ENCODE measurements around the gene CLDND1. TPM values are rescaled to one million over a fixed set of nuclear protein-coding genes. Genes with fewer than 3 reads are reported as not detected.

The CLDND1 gene
- total RNA-seq, 2 experiments from 2014 or later = 514 to 528 TPM

GRCh38 chr3:98557324-98558010 lies 34.8 kb upstream of the CLDND1 start:
- Mint-ChIP-seq H3K4me3 (peak overlapping the region; percentile 78), H3K4me1 (peaks cover 82% of the 10 kb centered on the region), H3K36me3 (peaks cover 37% of the 10 kb centered on the region), H3K27ac (peak overlapping the region; percentile 98), H3K9me3 (ENCODE audit: low read depth) (no peaks in the 10 kb centered on the region), H3K27me3 (no peaks in the 10 kb centered on the region)
- CTCF ChIA-PET = interaction anchor here (1.0 to 4.0 kb wide), 8 partner anchors 11 to 45 kb away, joined by 3 to 16 read pairs (median 9); partner anchors contain the start of gene CPOX
- peak; percentile 80 for DNase-seq
- peak; percentile 57 for ATAC-seq

- CTCF ChIA-PET = interaction anchor here (1.0 to 4.0 kb wide), 9 partner anchors 9 to 46 kb away, joined by 3 to 16 read pairs (median 4); partner anchors contain the start of genes CLDND1 and CPOX
- ATAC-seq (peak; percentile 77), DNase-seq (peak; percentile 95)
- no peaks in the 10 kb centered on the region for H3K9me3 Mint-ChIP-seq (ENCODE audit: low read depth)
- H3K27me3 Mint-ChIP-seq = no peaks in the 10 kb centered on the region
- H3K4me1 Mint-ChIP-seq = peaks cover 84% of the 10 kb centered on the region
- H3K27ac Mint-ChIP-seq = peak overlapping the region; percentile 98
- peaks cover 47% of the 10 kb centered on the region for H3K36me3 Mint-ChIP-seq
- H3K4me3 Mint-ChIP-seq = peak overlapping the region; percentile 78
Observed at GRCh38 chr3:98556164-98557130, 33.7 kb upstream of the CLDND1 start.

- H3K27ac Mint-ChIP-seq = peak overlapping the region; percentile 98
- DNase-seq (no peak), ATAC-seq (no peak)
- H3K36me3 Mint-ChIP-seq = peaks cover 52% of the 10 kb centered on the region
- H3K4me1 Mint-ChIP-seq = peaks cover 87% of the 10 kb centered on the region
- H3K9me3 Mint-ChIP-seq (ENCODE audit: low read depth) = no peaks in the 10 kb centered on the region
- no peaks in the 10 kb centered on the region for H3K27me3 Mint-ChIP-seq
- CTCF ChIA-PET = interaction anchor here (0.7 to 3.3 kb wide), 8 partner anchors 9 to 38 kb away, joined by 3 to 14 read pairs (median 3); partner anchors contain the start of genes CLDND1 and CPOX
- H3K4me3 Mint-ChIP-seq = peak overlapping the region; percentile 78
Observed at GRCh38 chr3:98555025-98555379, 32.3 kb upstream of the CLDND1 start.

- peaks cover 87% of the 10 kb centered on the region for H3K4me1 Mint-ChIP-seq
Observed at GRCh38 chr3:98554580-98554979, 31.9 kb upstream of the CLDND1 start.

GRCh38 chr3:98553753-98554152 lies 31.1 kb upstream of the CLDND1 start:
- Mint-ChIP-seq H3K27me3 (no peaks in the 10 kb centered on the region), H3K9me3 (ENCODE audit: low read depth) (no peaks in the 10 kb centered on the region), H3K4me3 (peak overlapping the region; percentile 78), H3K27ac (peak overlapping the region; percentile 98), H3K4me1 (peaks cover 87% of the 10 kb centered on the region), H3K36me3 (peaks cover 51% of the 10 kb centered on the region)
- DNase-seq (no peak), ATAC-seq (no peak)
- CTCF ChIA-PET = interaction anchor here (1.2 to 2.1 kb wide), 4 partner anchors 8 to 28 kb away, joined by 3 to 8 read pairs (median 4); no protein-coding TSS in a partner anchor

More at GRCh38 chr3:98554580-98554979, 31.9 kb upstream of the CLDND1 start:
- DNase-seq (no peak), ATAC-seq (no peak)
- Mint-ChIP-seq H3K36me3 (peaks cover 52% of the 10 kb centered on the region), H3K27ac (peak overlapping the region; percentile 98), H3K27me3 (no peaks in the 10 kb centered on the region), H3K9me3 (ENCODE audit: low read depth) (no peaks in the 10 kb centered on the region), H3K4me3 (peak overlapping the region; percentile 78)
- CTCF ChIA-PET = interaction anchor here (0.7 to 3.2 kb wide), 7 partner anchors 8 to 32 kb away, joined by 3 to 14 read pairs (median 3); partner anchors contain the start of gene CLDND1

GRCh38 chr3:98553021-98553563 lies 30.4 kb upstream of the CLDND1 start:
- H3K4me3 Mint-ChIP-seq = peak overlapping the region; percentile 78
- no peak for DNase-seq
- peaks cover 87% of the 10 kb centered on the region for H3K4me1 Mint-ChIP-seq
- CTCF ChIA-PET = interaction anchor here (1.2 to 2.1 kb wide), 3 partner anchors 9 to 16 kb away, joined by 3 to 8 read pairs (median 4); no protein-coding TSS in a partner anchor
- peaks cover 56% of the 10 kb centered on the region for H3K36me3 Mint-ChIP-seq
- no peaks in the 10 kb centered on the region for H3K27me3 Mint-ChIP-seq
- no peak for ATAC-seq
- no peaks in the 10 kb centered on the region for H3K9me3 Mint-ChIP-seq (ENCODE audit: low read depth)
- H3K27ac Mint-ChIP-seq = peak overlapping the region; percentile 98

- Mint-ChIP-seq H3K4me3 (peak overlapping the region; percentile 78), H3K36me3 (peaks cover 57% of the 10 kb centered on the region), H3K4me1 (peaks cover 82% of the 10 kb centered on the region), H3K27me3 (no peaks in the 10 kb centered on the region), H3K27ac (peak overlapping the region; percentile 98), H3K9me3 (ENCODE audit: low read depth) (no peaks in the 10 kb centered on the region)
- ATAC-seq (no peak), DNase-seq (no peak)
- CTCF ChIA-PET = interaction anchor here (1.0 to 2.1 kb wide), 5 partner anchors 11 to 20 kb away, joined by 4 to 8 read pairs (median 4); no protein-coding TSS in a partner anchor
Observed at GRCh38 chr3:98552232-98553020, 29.7 kb upstream of the CLDND1 start.

- CTCF ChIA-PET = interaction anchor here (0.8 to 2.0 kb wide), 6 partner anchors 10 to 21 kb away, joined by 3 to 7 read pairs (median 4); no protein-coding TSS in a partner anchor
- peaks cover 76% of the 10 kb centered on the region for H3K4me1 Mint-ChIP-seq
- DNase-seq (no peak), ATAC-seq (no peak)
- H3K36me3 Mint-ChIP-seq = peaks cover 57% of the 10 kb centered on the region
- H3K4me3 Mint-ChIP-seq = peak overlapping the region; percentile 78
- H3K27ac Mint-ChIP-seq = peak overlapping the region; percentile 98
- no peaks in the 10 kb centered on the region for H3K9me3 Mint-ChIP-seq (ENCODE audit: low read depth)
- H3K27me3 Mint-ChIP-seq = no peaks in the 10 kb centered on the region
Observed at GRCh38 chr3:98551754-98552153, 29.1 kb upstream of the CLDND1 start.

GRCh38 chr3:98551236-98551635 lies 28.5 kb upstream of the CLDND1 start:
- Mint-ChIP-seq H3K36me3 (peaks cover 56% of the 10 kb centered on the region), H3K4me3 (peak overlapping the region; percentile 33), H3K27ac (peak overlapping the region; percentile 98)

GRCh38 chr3:98550833-98551232 lies 28.1 kb upstream of the CLDND1 start:
- H3K9me3 Mint-ChIP-seq (ENCODE audit: low read depth) = no peaks in the 10 kb centered on the region
- peaks cover 56% of the 10 kb centered on the region for H3K36me3 Mint-ChIP-seq
- H3K4me1 Mint-ChIP-seq = peaks cover 76% of the 10 kb centered on the region
- H3K27me3 Mint-ChIP-seq = no peaks in the 10 kb centered on the region
- no peak for ATAC-seq
- CTCF ChIA-PET = interaction anchor here (1.0 to 2.0 kb wide), 5 partner anchors 9 to 22 kb away, joined by 4 to 7 read pairs (median 5); no protein-coding TSS in a partner anchor
- no peak for DNase-seq
- peak overlapping the region; percentile 98 for H3K27ac Mint-ChIP-seq
- H3K4me3 Mint-ChIP-seq = peak overlapping the region; percentile 33

More at GRCh38 chr3:98551236-98551635, 28.5 kb upstream of the CLDND1 start:
- ATAC-seq = no peak
- H3K9me3 Mint-ChIP-seq (ENCODE audit: low read depth) = no peaks in the 10 kb centered on the region
- H3K27me3 Mint-ChIP-seq = no peaks in the 10 kb centered on the region
- no peak for DNase-seq
- CTCF ChIA-PET = interaction anchor here (0.8 to 2.0 kb wide), 5 partner anchors 9 to 21 kb away, joined by 3 to 7 read pairs (median 5); no protein-coding TSS in a partner anchor
- H3K4me1 Mint-ChIP-seq = peaks cover 75% of the 10 kb centered on the region

GRCh38 chr3:98548544-98548943 lies 25.8 kb upstream of the CLDND1 start:
- Mint-ChIP-seq H3K27me3 (no peaks in the 10 kb centered on the region), H3K36me3 (peaks cover 54% of the 10 kb centered on the region), H3K27ac (peak overlapping the region; percentile 56), H3K9me3 (ENCODE audit: low read depth) (no peaks in the 10 kb centered on the region), H3K4me1 (peaks cover 75% of the 10 kb centered on the region), H3K4me3 (no peak overlapping the region)
- ATAC-seq (no peak), DNase-seq (no peak)
- CTCF ChIA-PET = no interaction called here

GRCh38 chr3:98545940-98546339 lies 23.2 kb upstream of the CLDND1 start:
- Mint-ChIP-seq H3K4me1 (peaks cover 73% of the 10 kb centered on the region), H3K27me3 (no peaks in the 10 kb centered on the region), H3K36me3 (peaks cover 46% of the 10 kb centered on the region), H3K27ac (peak overlapping the region; percentile 98), H3K4me3 (peak overlapping the region; percentile 65), H3K9me3 (ENCODE audit: low read depth) (no peaks in the 10 kb centered on the region)
- CTCF ChIA-PET = interaction anchor here (0.8 to 2.4 kb wide), 7 partner anchors 9 to 48 kb away, joined by 3 to 14 read pairs (median 4); partner anchors contain the start of gene CPOX
- no peak for DNase-seq
- peak; percentile 89 for ATAC-seq

Measured in activated CD8-positive, alpha-beta memory T cell treated with anti-CD3 and anti-CD28 coated beads, Interleukin-2, amount 10 ng/mL, durations not matched to agents 7 days and 5 days (primary cell).